ENCODE measurements around the gene EEF2KMT.
"Not testable (repeated sequence)": the region's sequence is repeated elsewhere in the genome, so short reads cannot be mapped to it uniquely, and the experiment has no call there.

DNA sequence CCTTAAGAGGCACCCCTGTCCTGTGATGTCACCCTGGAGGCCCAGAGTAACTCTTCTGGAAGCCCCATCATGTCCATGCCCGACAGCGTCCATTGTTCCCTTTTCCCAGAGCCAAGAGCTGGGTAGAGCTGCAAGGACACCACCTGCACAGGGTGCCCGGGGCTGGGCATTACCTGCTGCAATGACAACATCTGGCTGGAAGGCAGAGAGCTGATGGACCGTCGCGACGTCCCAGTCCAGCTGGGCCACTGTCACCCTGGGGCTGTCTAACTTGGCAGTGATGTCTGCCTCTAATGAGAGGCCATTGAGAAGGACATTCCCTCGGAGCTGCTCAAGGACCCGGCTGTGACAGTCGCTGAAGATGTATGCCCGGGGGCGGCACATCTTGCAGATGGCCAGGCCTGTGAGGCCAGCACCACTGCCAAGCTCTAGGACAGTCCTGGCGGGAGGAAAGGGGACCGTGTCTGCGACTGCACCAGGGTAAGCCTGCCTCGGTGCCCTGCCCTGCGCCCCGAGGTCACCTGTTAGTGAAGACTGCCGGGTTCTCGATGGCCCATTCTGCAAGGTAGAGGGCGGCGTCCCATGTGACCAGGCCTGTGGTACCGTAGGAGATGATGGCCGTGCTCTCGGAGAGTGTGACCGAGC lies 7.6 kb downstream of the EEF2KMT start:
- not testable (repeated sequence) for TF ChIP-seq CTCF (conservative IDR thresholded peaks at IDR 0.05; ENCODE audit: low read length); EZH2phosphoT487 (IDR thresholded peaks at IDR 0.05; ENCODE audit: borderline replicate concordance, low read depth, low read length)
